DMS153 treated with DMSO at 0.1 percent for 48 hours (cell line): ENCODE results near the gene PAX5.
A peak's percentile ranks its signal among the peaks of the same experiment; 100 is the strongest.

Experiments used
- DNase-seq: peaks from one replicate; lab custom pipeline; 2025; ENCODE audit not compliant: unreplicated experiment; lab: John Stamatoyannopoulos, UW

Gene PAX5

DNA sequence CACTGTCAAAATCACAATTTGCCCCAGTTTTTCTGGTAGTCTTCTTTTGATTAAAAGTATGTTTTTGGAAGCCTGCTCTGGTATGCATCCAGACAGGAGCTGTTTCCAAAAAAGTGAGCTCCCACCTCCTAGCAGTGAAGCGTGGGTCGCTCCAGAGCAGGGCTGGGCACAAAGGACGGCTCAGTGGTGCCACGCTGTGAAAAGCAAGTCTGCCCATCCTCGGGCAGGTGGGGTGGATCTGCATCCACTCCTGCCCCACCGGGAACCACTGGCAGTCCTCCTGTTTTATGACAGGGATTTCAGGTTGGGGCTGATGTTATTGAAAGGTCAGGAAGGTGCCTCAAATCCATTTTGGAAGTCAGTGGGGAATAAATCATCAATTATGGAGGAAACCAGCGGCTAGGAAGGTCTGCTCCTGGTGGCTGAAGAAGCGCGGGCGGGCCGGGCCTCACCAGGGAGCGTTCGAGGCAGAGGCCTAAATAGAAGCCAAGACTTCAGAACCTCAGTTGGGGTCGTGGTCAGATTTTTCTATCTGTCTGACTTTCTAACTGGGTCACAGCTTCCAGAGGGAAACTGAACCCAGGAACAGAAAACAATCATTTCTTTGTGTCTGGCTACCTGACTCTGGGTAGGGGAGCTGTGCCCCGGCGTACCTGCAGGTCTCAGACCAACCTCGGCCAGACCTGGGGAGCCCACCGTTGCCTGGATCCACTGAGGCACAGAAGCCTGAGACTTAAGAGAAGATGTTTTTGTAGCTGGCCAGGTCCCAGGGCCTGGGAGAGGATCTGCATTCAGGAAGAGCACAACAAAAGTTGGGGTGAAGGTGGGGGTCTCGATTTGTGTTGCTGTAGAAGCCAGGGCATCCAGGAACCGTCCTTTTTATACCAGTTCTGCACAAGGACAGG lies 168.1 kb downstream of the PAX5 start:
- no peak for DNase-seq

DNA sequence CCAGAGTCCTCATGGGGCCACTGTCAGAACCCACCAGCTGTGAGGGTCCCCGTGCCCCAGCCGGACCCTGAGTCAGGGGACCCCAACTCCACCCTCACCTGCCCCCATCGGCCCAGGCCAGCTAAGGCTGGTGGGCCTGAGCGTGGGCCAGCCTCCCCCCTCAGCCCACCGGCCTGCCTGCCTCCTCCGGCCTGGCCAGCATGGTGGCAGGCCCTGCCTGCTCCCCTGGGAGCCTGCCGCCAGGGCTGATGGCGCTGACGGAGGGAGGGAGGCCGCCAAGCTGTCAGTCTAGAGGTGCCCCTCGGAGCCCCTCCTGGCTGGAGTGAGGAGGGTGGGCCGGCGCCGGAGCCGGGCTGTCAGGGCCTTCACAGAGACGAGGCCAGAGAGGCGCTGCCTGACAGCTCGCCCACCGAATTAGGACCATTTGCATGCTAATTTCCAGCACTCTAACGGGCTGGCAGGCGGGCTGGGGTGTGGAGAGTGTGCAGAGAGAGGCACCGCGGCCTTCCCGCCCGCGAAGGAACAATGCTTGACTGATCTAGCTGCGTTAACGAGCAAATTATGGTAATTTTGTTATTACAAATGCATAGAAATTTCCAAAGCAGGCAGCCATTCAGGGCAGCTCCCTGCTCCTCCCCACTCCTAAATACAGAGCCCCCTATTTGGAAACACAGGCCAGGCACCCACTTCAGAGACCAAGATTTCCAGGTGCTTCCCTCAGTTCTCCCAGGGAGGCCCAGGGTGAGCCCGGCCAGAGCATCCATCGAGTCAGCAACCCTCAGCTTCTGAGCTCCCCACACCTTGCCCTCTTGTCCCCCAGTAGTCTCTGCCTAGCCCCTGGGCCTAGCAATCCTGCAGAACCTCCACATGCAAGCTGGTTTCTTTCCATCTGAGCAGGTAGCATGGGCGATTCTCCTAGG lies 169.3 kb downstream of the PAX5 start:
- no peak for DNase-seq

DNA sequence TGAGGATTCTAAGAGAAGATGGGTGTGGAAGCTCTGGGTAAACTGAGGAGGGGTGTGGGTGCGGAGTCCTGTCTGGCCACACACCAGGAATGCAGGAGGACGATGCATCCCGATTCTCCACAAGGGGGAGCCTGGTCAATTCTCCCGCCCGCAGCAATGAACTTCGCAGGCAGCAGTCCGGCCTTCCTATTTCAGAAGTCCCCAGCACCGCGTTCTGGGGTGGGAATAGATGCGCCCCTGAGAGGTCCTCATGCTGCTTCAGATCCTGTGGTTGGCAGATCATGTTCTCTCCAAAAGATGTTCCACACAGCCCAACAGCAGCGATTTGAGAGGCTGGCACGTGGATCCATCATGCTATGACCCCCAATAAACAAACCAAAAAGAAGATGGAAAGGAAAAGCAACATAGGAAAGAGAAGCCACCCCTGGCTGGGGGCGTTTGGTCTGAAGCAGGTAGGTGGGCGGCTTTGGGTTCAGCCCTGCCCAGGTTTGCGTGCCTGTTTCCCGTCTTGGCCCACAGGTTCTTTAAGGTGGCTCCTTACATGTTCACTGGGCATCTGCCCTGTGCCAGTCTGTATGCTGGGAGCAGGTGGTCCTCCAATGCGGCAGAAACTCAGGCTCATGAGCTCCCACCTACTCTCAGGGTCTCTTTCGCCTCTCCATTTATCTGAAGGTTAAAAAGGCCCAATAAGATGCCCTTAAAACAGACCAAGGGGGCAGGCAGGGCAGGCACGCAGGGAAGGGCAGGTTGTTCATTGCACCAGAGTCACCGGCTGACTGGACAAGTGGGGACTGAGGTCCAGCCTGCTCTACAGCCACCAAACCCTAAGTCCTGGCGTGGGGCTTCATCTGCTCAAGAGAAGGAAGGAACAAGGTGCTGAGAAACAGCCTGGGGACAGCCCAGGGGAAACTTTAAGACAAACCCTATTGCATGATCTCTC lies 171.6 kb downstream of the PAX5 start:
- DNase-seq, result peak; percentile 2

DNA sequence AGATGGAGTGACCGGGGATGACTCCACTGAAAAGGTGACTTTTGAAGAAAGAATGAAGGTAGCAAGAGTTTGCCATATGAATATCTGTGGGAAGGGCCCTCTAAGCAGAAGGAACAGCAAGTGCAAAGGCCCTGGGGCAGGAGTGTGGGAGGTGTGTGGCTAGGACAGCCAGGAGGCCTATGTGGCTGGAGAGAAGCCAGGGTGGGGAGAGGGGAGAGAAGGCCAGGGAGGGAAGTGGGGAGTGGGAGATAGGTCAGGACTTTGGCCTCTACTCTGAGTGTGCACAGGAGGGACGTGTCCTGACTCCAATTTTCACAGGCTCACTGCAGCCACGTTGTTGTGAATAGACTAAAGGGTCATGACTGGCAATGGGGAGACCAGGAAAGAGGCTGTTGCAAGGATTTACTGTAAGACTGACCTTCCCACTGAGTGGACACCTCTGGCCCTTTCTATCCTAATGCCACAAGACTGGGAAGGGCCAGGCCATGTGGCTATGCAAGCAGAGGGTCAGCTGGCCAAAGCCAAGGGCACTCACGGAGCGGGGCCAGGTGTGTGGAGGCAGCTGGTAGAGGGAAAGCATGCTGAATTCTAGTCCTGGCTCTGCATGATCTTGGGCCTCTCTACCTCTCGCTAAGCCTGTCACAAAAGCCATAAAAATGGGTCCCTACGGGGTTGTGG lies 172.4 kb downstream of the PAX5 start:
- DNase-seq, result no peak

DNA sequence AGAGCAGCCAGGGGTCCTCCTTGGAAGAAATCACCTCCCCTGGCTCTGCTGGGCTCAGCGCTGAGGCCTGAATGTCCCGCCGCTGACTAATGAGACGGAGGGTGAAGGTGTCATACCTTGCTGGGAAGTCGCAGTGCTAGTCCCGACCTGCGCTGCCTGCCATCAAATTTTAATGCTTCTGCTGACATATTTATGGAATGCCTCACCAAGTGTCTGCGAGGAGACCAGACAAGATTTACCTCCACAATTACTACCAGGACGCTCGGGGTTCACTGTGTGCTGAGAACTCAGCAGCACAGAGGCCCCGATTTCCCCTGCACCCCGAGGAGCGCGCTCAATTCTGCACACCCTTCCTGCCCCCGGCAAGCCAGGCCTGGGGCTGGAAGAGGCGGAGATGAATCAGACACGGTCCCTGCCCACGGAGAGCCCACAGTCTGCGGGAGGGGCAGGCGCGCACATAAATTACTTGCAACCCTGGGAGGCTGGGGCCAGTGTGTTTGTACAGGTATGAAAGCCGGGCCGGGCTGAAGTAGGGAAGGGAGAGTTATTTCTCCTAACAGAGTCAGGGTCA lies 175.2 kb downstream of the PAX5 start:
- DNase-seq, result no peak

DNA sequence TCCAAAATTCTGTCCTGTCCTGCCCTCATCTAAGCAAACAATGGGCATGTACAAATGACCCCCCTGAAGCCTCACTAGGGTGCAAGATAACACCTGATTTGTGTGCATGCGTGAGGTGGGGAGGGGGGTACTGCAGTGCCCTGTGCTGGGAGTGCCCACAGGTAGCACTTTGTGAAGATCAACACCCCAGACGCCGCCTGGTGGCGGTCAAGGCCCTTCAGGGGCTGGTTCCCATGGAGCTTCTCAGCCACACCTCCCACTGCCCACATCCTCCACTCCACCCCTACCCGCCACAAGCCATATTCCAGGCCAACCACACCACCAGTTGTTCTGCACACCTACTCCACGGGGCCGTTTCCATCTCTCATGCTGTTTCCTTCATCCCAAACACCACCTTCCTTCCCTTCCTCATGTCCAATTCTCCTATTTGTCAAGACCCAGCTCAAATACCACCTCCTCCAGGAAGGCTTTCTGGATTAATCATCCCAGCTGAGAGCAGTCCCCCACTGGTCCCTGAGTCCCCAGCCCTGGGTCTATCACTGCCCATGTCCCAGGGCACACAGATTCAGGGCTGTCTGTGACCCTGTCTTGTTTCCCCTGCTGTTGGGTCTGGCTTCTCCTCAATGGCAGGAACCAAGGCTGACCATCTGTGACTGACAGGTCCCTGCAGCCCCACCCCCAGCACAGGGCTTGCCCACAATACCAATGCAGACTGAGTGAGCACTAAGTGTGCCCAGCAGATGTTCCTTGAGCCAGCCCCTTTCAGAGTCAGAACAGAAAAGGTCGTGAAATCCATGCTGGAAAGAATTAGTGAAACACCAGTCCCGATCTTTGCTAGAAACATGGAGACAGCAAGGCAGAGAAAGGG lies 178.4 kb downstream of the PAX5 start:
- no peak for DNase-seq

DNA sequence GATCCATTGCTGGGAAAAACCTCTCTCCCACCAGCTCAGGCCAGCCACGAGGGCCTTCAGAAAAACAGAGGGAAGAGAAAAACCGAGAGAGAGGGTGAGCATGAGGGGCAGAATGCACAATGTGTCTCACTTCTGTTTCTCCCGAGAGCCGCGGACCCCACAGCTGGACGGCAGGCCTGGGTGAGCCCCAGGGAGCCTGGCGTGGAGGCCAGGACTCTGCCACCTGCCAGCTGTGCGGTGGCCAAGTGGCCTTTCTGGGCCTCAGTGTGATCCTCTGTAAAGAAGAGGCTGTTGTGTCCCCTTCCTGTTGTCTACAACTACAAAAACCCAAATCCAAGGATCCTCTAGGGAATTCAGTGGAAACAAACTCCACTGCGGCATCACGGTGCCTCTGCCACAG lies 179.3 kb downstream of the PAX5 start:
- DNase-seq, result no peak

DNA sequence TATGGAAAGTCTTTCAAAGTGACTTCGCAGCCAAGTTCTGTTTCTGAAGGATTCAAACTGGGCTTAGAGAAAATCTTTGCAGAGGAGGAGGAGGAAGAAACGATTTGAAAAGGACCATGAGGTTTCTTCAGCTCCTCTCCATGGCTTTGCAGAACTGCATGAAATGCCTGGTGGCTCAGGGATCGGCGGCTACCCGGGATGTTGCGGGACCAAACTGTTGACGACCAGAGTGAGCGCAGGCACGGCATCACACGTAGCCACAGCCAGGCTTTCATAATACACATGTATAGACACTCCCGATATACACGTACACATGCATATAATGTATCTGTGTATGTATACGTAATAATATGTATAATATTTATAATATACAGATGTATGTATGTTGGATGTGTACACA lies 180.0 kb downstream of the PAX5 start:
- DNase-seq, result no peak

DNA sequence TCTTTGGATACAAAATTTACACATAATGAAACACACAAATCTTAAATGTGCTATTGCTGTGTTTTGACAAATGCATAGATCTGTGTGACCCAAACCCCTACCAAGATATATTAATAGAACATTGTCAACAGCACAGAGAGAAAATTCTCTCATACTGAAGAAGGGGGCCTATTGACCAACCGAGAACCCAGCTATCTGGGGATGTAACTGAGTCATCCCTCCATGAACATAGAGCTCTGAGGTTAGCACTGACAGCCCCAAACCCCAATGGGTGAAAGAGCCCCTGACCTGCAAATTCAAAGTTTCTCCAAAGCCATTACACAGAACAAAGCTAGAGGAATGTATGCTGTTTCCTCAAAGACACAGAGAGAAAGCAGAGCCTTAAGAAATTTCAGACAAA lies 180.8 kb downstream of the PAX5 start:
- no peak for DNase-seq

DNA sequence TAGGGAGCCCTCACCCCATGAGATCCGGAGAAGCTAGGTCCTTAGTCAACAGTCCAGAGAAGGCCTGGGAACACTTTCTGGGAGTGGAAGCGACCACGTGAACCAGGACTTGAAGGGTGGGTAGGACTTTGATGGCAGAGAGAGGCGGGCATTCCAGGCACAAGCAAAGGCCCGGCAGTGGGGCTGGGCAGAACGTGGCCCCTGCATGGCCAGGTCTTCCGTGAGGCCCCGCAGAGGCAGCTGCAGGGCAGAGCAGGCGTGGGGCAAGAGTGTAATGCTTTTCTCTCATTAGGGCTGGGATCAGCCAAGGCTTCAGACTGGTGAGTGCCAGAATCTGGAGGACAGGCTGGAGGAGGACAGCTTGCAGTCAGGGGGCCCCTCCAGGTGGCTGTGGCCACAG lies 184.1 kb downstream of the PAX5 start:
- no peak for DNase-seq

DNA sequence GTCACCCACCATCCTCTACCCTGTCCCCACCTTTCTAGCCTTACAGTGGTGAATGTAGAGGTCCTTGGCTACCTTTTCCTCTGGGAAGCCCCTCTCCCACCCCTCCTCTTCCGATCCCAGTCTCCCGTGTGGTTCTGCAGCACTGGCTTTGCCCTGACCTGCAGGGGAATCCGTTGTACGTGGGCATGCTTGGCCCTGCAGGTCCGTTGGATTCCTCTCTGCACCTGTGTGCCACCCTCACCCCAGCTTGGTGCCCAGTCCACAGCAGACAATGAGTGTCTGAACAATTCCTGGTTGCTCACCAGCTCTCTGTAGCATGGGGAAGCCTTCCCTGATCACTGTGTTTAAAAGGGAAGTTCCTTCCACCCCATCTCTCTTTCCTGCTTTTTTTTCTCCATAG lies 185.1 kb downstream of the PAX5 start:
- no peak for DNase-seq

DNA sequence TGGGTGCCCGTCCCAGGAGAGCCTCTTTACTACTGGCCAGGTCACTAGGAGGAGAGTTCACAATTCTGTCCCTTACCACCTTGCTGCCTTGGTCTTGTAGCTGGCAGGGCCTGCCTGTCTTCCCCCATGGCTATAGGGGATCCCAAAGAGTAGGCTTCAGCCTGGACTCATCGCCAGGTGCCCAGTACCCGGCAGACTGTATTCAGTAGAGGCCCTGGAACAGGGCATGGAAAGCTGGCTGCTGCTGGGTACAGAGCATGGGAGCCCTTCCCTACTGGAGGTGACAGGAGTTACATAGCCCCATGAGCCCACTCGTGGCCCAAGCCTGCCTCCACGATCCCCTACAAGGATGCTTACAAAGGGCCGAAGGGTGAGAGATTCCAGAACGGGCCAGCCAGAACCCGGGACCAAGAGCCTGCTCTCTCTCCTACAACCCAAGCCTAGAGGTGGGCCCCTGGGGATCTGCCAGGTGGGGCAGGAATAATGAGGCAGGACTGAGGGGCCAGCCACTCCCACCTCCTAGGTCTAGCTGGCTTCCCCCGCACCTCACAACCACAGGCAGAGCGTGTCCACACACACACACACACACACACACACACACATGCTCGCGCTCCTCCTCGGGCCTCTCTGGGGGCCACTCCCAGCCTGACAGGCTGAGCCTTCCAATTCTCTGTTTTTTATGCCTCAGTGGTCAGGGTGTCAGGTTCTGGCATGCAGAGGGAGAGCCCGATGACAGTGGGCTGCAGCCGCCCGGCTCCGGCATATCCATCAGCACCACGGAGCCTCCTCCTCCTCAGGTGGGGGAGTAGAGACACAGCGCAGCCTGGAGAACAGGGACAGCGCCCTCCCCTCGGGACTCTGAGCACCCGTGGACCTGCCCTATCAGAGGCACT lies 186.0 kb downstream of the PAX5 start:
- no peak for DNase-seq

DNA sequence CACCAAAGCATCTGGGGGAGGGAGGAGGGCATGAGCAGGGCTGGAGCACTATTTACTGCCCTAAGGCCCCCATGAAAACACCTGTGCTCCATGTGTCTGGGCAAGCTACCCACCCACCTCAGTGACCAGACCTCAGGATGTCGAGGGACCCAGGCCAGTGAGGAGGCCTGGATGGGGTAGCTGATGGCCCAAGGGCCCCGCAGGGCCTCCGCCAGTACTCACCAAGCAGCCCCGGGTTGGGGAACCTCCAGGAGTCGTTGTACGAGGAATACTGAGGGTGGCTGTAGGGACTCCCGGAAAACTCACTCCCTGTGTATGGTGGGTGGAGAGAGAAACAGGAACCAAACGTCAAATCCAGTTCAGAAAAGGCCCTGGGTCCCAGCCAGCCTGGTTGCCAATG lies 187.4 kb downstream of the PAX5 start:
- no peak for DNase-seq

DNA sequence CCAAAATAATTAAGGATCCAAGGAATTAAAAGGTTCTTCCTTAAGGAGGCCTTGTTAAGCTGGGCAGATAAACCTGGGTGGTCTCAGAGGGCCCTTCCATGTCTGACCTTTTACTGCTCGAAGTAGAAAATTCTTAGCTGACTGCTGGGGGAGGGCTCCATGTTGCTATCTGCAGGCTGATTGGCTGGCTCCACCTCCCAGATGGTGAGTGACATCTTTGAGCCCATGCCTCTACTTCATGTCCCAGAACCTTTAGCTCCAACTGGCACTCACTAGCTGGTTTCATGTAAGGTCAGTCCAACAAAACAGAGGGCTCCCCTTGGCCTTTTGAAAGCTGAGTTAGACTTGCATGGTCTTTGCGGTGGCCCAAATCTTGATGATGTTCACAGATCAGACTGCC lies 188.2 kb downstream of the PAX5 start:
- DNase-seq, result no peak

DNA sequence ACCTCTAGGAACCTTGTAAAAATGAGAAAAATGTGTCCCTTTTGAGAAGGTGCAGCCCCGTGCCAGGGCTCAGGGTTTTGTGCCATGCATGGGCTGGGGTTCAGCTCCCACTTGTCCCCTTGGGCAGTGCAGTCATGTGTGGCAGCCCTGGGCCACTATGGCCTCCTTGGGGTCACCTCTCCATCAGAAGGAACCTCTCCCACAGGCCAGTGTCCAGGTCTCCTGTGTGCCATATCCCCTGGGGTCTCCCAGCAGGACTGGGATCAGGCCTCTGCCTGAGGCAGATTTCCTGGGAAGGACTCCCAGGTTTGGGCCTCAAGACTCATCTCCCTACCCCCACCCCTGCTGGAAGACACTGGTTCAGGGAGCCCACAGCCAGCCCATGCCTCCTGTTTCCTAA lies 189.1 kb downstream of the PAX5 start:
- no peak for DNase-seq

DNA sequence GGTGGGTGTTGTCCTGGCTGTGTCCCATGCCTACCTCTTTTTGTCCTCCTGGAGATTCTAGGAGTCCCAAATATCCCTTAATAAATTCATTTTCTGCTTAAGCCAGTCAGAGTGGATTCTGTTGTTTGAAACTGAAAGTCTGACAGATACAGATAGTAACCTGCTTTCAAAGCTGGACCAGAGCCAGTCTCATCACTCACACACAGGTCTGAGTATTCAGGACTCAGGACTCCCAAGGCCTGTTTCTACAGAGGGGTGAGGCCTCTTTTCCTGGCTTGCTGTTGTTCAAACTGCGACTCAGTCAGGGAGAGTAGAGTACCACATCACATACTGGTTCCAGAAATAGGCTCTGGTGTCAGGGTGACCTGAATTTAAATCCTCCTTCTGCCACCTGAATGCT lies 190.1 kb downstream of the PAX5 start:
- DNase-seq, result no peak

DNA sequence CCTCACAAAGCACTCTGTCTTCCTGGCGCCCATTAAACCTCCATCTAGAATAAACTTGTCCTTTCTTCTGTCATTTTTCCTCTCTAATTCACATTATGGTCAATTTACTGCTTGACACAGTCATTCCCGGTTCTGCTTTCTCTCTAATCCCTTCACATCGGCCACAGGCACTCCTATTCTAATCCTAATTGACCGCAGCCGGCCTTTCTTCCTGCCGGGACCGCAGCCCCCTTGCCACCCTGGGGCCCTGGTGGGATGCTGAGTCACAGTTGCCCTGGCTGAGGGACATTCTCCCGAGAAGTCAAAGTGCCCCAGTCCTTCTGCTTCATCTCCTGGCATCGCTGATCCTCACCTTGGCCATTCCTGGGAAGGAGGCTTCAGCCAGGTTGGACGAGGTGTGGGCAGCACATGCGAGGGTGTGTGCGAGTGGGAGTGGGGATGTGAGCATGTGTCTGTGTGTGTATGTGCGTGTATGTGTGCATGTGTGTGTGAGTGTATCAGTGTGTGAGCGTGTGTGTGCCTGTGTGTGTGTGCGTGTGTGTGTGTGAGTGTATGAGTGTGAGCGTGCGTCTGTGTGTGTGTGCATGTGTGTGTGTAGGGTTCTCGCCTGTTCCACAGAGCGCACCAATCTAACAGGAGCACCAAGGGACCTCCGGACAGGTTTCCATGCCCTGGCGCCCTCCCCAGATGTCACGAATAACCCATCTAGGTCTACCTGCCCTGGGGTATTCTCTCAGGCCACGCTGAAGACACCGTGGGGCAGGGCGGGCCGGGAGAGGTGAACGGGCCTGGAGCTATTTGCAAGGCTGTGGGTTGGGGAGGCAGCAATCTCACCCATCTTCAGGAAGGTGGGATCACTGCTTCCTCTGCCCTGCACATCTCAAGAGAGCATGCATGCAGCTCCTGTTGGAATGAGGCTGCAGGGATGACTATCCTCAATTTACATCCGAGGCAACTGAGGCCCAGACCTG lies 191.2 kb downstream of the PAX5 start:
- DNase-seq, result no peak
